ES-I3 (cell line): ENCODE results near the gene RAET1L.
"Not testable (repeated sequence)": the region's sequence is repeated elsewhere in the genome, so short reads cannot be mapped to it uniquely, and the experiment has no call there.

Source experiments
- H3K36me3 ChIP-seq: 2 replicates; pipeline ENCODE4 v1.6.1; 2013; ENCODE audit warnings: mild to moderate bottlenecking, low read length, control low read depth, moderate library complexity; ENCODE audit not compliant: insufficient read depth
- H3K4me1 ChIP-seq: 2 replicates; pipeline ENCODE4 v1.6.1; 2013; ENCODE audit warnings: mild to moderate bottlenecking, control low read depth, low read length; ENCODE audit not compliant: insufficient read depth
- H3K9ac ChIP-seq: 2 replicates; pipeline ENCODE4 v1.6.1; 2013; ENCODE audit warnings: low read depth, mild to moderate bottlenecking, low read length, moderate library complexity
- H3K9me3 ChIP-seq: 2 replicates; pipeline ENCODE4 v1.6.1; 2013; ENCODE audit warnings: mild to moderate bottlenecking, low read length, moderate library complexity; ENCODE audit not compliant: control insufficient read depth, insufficient read depth

The RAET1L gene

GRCh38 chr6:149979293-149979692, 46.0 kb downstream of the RAET1L start:
- Histone ChIP-seq H3K36me3 (no peaks in the 10 kb centered on the region), H3K9ac (no peak overlapping the region), H3K4me1 (no peaks in the 10 kb centered on the region), H3K9me3 (no peaks in the 10 kb centered on the region)

- Histone ChIP-seq H3K4me1 (no peaks in the 10 kb centered on the region), H3K9me3 (no peaks in the 10 kb centered on the region), H3K36me3 (no peaks in the 10 kb centered on the region), H3K9ac (no peak overlapping the region)
These were observed 46.7 kb downstream of the RAET1L start for GRCh38 chr6:149978610-149979009.

DNA sequence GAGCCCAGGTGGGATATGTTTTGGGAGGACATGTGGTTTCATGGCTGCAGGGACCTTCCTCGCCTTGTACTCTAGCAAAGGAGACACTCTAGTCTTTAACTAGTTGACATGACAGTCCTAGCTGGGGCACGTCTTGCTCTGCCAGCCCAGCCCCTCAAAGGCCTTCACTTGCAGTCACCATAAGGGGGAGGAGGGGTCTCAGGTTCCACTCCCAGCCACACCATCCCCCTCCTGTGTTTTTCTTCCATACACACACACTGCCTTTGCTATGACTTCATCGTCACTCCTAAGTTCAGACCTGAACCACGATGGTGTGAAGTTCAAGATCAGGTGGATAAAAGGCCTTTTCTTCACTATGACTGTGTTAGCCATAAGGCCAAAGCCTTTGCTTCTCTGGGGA, 48.1 kb downstream of the RAET1L start:
- Histone ChIP-seq H3K9me3 (no peaks in the 10 kb centered on the region), H3K36me3 (no peaks in the 10 kb centered on the region), H3K9ac (no peak overlapping the region), H3K4me1 (no peaks in the 10 kb centered on the region)

GRCh38 chr6:149975400-149975799, 49.9 kb downstream of the RAET1L start:
- no peaks in the 10 kb centered on the region for H3K9me3 ChIP-seq
- no peaks in the 10 kb centered on the region for H3K4me1 ChIP-seq
- no peak overlapping the region for H3K9ac ChIP-seq

GRCh38 chr6:149974825-149975224, 50.5 kb downstream of the RAET1L start:
- Histone ChIP-seq H3K36me3 (no peaks in the 10 kb centered on the region), H3K9me3 (no peaks in the 10 kb centered on the region), H3K9ac (no peak overlapping the region), H3K4me1 (no peaks in the 10 kb centered on the region)

More at GRCh38 chr6:149975400-149975799, 49.9 kb downstream of the RAET1L start:
- no peaks in the 10 kb centered on the region for H3K36me3 ChIP-seq

- not testable (repeated sequence) for H3K36me3 ChIP-seq, H3K4me1 ChIP-seq, H3K9me3 ChIP-seq, H3K9ac ChIP-seq
These were observed 50.9 kb downstream of the RAET1L start for GRCh38 chr6:149974394-149974793.

GRCh38 chr6:149969635-149970034, 55.7 kb downstream of the RAET1L start:
- Histone ChIP-seq H3K4me1 (no peaks in the 10 kb centered on the region), H3K36me3 (no peaks in the 10 kb centered on the region), H3K9me3 (no peaks in the 10 kb centered on the region), H3K9ac (no peak overlapping the region)

- H3K4me1 ChIP-seq, H3K36me3 ChIP-seq, H3K9ac ChIP-seq, H3K9me3 ChIP-seq: not testable (repeated sequence)
These were observed 56.4 kb downstream of the RAET1L start for GRCh38 chr6:149968909-149969308.
